Activated CD4-positive, alpha-beta T cell treated with anti-CD3 and anti-CD28 coated beads, Interleukin-2, Interleukin-4, amounts not matched to agents 100 ng/mL and 50 ng/mL, durations not matched to agents 16 hours and 8 hours (primary cell): ENCODE results near the gene RMI2.
A peak's percentile ranks its signal among the peaks of the same experiment; 100 is the strongest.

ENCODE experiments used
- DNase-seq: peaks from one replicate; pipeline ENCODE4 v3.0.0-alpha.2; 2020; ENCODE audit warnings: low spot score

Gene RMI2

DNA sequence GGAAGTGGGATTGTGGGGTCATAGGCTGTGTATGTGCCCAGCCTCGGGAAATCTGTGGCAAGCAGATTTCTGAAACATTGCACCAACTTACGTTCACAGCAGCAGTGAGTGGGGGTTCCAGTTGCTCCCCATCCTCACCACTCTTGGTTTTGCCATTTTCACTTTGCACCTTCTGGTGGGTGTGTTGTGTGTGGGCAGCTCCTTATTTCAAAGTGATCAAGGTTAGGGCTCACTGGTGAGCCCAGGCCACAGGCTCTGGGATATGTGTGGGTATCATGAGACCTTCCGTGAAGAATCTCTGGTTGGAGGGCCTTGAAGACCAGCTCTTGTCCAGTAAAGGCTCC, 34.7 kb upstream of the RMI2 start:
- DNase-seq = no peak

DNA sequence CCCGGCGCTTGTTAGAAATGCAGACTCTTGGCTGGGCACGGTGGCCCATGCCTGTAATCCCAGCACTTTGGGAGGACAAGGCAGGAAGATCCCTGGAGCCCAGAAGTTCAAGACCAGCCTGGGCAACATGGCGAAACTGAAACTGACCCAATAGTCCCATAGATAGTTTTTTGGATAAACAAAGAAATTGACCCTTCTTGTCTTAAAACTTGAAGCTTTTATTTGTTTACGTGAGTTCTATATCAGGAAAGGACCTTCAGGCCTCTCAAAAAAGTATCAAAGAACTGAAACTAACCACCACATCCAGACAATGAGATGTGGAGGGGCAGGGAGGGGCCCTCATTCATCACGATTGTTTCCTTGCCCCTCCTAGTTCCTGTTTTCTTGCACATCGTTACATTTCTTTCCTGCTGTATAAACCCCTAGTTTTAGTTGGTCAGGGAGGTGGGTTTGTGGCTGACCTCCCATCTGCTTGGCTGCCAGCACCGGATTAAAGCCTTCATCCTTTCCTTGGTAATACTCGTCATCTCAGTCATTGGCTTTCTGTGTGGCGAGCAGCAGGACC, 34.2 kb upstream of the RMI2 start:
- peak; percentile 52 for DNase-seq

DNA sequence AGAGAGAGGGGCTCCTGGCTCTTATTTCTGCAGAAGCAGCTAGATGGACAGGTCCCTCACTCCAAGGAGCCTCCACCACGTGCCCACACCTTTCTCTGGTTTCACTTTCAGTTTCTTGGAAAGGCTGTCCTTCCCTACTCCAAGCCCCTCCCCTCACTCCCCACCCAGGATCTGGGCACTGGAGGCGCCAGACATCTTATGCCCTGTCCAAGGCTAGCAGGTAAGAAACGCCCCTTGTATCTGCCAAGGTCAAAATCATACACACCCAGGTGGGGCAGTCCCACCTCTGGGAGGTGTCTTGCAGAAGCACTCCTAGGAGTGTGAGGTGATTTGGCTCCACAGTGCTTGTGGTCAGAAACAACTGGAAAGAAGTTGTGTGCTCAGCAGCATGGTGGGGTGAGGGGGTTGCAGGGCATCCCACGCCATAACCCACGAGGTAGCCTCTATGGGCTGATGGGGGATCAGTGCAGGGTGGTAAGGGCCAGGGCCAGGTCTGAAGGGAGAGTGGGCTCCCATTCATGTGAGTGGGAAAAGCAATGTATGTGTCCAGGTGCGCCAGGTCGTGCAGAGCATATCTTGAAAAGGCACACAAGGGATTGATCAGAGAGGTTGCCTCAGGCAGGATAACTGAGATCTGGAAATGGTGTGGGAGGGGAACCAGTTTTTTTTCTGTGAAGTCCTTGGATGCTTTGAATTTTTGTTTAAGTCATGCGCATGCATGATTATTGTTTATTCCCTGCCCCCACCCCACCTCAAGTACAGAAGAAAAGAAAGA, 32.4 kb upstream of the RMI2 start:
- peak; percentile 25 for DNase-seq

- DNase-seq = no peak
These were observed 31.6 kb upstream of the RMI2 start for GRCh38 chr16:11313493-11314308.

DNA sequence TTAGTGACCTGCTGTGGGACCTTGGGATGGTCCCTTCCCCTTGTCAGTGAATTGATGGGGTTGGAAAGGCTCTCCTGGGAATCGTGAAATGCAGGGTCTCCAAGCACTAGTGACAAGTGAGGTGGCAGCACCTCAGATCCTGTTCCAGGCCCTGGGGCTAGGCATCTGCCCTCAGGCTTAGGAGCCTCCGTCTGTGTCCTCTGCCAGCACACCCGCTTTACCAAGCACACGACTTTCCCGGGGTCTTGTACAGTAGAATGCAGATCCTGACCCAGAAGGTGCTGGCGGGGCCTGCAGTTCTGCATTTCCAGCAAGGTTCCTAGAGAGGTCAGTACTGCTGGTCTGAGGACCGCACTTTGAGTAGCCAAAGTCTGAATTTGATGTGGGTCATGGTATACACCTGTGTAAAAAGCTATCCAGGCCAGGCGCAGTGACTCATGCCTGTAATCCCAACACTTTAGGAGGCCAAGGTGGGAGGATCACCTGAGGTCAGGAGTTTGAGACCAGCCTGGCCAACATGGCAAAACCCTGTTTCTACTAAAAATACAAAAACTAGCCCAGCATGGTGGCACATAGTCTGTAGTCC, 30.9 kb upstream of the RMI2 start:
- no peak for DNase-seq

- no peak for DNase-seq
These were observed 29.7 kb upstream of the RMI2 start for GRCh38 chr16:11315510-11315909.

DNA sequence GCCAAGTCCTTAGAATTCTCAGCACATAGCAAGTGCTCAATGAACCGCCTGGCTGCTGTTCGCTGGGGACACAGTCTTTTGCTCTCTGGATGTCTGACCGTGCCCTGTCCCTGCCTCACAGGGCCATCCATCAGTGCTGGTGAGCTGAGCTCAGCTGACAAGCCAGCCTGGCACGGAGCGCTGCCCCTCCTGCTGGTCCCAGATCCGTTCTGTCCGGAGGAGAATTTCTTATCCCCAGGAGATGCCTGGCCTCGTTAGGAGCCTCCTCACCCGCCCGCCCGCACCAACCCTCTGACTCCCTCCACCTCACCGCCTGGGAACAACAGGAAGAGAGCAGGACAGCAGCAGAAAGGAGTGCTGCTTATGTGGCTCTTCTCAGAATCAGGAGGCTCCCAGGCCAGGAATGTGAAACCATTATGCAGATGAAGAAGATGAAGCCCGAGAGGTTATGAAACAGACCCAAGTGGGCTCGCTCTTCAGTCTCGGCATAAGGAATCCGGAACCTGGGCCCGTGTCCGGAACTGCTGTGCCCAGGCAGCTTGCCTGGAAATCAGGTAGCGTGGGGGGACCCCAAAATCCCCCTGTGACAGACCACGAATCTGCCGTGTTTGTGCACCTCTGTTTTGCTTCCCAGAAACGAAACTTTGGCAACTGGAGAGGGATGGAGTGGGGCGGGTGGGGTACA, 28.8 kb upstream of the RMI2 start:
- no peak for DNase-seq

DNA sequence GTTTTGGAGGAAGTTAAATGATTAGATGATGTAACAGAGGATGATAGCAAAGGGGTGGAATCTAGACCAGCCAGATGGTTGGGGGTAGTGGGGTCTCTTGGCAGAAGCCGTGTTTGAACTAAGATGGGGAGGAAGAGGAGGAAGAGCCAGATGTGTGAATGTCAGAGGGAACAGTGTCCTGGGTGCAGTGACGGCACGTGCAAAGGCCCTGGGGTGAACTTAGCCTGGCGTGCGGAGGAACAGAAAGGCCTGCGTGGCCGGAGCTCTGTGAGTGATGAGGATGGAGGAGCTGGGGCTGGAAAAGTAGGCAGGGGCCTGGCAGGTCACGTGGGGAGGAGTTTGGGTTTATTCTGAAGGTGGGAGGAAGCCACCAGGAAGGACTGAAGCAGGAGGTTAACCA, 26.4 kb upstream of the RMI2 start:
- no peak for DNase-seq

DNA sequence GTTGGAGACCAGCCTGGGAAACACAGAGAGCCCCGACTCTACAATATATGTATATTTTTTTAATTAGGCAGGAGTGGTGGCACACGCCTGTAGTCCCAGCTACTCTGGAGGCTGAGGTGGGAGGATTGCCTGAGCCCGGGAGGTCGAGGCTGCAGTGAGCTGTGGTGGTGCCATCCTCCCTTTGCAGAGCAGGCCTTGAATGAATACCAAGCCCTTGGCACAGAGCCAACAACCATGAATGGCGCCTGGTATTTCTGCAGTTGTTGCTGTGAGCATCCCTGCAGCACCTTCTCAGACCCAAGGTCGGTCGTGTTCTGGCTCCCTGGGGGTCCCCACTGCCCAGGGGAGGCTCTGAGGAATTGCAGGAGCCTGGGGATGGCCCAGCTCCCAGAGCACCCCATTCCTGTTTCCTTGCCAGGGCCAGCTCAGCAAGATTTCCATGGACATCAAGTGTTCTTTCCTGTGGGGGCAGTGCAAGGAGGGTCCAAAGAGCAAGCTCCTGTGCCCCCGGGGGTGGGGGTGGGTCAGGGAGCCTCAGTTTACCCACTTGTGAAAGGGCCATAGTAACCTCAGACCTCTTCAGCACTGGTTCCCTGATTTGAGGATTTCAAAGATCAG, 25.6 kb upstream of the RMI2 start:
- DNase-seq = no peak

DNA sequence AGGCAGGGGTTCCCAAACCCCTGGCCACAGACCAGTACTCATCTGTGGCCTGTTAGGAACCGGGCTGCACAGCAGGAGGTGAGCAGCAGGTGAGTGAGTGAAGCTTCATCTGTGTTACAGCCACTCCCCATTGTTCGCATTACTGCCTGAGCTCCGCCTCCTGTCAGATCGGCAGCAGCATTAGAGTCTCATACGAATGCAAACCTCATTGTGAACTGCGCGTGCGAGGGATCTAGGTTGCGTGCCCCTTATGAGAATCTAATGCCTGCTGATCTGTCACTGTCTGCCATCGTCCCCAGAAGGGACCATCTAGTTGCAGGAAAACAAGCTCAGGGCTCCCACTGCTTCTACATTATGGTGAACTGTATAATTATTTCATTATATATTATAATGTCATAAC, 25.1 kb upstream of the RMI2 start:
- DNase-seq = no peak

DNA sequence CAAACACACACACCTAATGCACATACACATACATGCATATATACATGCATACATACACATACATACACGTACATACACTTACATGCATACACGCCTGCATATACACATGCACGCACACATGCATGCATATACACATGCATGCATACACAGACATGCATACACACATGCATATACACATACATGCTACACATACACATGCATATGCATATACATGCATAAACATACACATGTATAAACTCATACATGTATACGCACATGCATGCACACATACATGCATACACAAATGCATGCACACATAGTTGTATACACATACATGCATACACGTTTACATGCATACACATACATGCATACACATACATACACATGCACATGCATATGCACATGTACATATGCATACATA, 23.6 kb upstream of the RMI2 start:
- no peak for DNase-seq

GRCh38 chr16:11322823-11323222, 22.4 kb upstream of the RMI2 start:
- DNase-seq = no peak

- no peak for DNase-seq
These were observed 21.5 kb upstream of the RMI2 start for GRCh38 chr16:11323551-11324336.

GRCh38 chr16:11325404-11326083, 19.7 kb upstream of the RMI2 start:
- peak; percentile 63 for DNase-seq

DNA sequence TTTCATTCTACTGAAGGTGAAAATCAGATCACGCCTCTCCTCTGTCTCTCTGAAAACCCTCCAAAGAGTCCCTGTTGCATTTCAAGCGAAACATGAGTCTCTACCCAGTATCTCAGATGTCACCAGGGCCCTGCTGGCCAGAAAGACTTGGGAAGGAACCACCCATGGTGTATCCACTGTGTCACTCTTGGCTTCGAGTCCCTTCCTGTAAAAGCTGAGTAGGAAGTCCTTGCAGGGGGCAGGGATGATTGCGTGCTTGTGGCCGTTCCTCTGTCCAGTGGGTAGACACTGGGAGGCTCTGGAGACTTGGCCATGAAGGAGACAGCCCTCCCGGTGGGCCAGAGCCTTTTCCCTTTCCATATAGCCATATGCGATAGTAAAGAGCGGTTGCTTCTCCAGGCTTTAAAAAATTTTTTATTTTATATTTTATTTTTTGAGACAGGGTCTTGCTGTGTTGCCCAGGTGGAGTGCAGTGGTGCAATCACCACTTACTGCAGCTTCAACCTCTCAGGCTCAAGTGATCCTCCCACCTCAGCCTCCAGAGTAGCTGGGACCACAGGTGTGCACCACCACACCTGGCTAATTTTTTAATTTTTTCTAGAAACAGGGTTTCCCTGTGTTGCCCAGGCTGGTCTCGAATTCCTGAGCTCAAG, 19.0 kb upstream of the RMI2 start:
- DNase-seq = no peak

DNA sequence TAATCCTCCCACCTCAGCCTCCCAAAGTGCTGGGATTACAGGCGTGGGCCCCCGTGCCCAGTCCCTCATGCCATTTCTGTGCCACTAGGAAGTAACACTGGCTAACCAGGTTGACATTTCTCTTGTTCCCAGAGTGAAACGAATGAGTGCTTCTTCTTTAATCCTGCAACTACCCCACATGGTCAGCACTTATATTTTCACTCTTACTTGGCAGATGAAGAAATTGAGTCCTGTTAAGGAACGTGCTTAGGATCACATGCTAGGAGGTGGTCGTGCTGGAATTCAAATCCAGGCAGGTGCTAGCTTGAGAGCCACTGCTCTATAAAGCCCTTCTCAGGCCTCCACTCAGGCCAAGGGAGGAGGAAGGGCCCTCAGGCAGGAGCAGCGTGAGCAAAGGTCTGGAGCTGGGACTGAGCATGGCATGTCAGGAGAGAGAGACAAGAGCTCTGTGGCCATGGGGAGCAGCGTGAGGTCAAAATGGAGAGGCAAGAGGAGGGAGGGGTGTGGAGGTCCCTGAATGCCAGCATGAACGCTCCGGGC, 18.5 kb upstream of the RMI2 start:
- DNase-seq = no peak

GRCh38 chr16:11327277-11328171, 17.7 kb upstream of the RMI2 start:
- DNase-seq = no peak
